Tibial nerve (tissue), 4 donors: ENCODE results near the gene KAT6B.

Experiments used
- CTCF ChIP-seq, 5 experiments: fragments of 200-600 bp in 3 of 5; fragments of 450-650 bp in 2 of 5; sonication (generic) in 3 of 5; IDR thresholded peaks; one replicate each; pipeline ENCODE4 v1.5.1; 2016 to 2019; ENCODE audit warnings: antibody characterized with exemption in 5 of 5, mild to moderate bottlenecking in 3 of 5, moderate library complexity in 2 of 5
- EP300 ChIP-seq, 2 donors: sonication (generic); formaldehyde crosslinking; IDR thresholded peaks; one replicate each; pipeline ENCODE4 v1.6.1; 2017; ENCODE audit warnings: antibody characterized with exemption in 2 of 2, mild to moderate bottlenecking in 1 of 2

GRCh38 chr10:74962517-74962916, 136.1 kb downstream of the KAT6B start:
- TF ChIP-seq EP300 (IDR thresholded peaks at IDR 0.05) (no peak), CTCF (IDR thresholded peaks at IDR 0.05) (no peak)
